ENCODE data around the gene ADH1B.

DNA sequence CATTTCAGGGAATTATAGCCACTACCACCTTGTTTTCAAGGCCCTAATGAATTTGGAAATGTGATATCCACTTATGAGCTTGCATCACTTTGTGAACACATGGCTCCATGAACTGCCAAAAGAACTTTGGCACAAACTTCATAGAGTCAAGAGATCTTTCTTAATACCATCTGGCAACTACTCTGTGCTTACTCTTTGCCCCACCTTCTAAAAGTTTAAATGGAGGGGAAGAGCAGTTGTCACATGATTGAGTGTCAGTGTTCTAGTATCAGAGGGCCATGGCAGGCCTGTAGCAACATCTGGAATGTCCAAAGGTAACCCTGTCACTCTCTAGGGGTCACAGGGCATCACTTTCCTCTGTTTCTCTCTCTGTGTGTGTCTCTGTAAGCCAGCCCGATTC is 2.6 kb upstream of the ADH1B start:
- TF ChIP-seq CTCF (IDR thresholded peaks at IDR 0.05 in 2 of 3, conservative IDR thresholded peaks at IDR 0.05 in 1 of 3; ENCODE audit: control insufficient read depth in 2 of 3, extremely low read depth in 1 of 3, insufficient read depth in 1 of 3, low read depth in 3 of 3, low read length in 3 of 3) = no peak
- no peak for TF ChIP-seq HCFC1 (IDR thresholded peaks at IDR 0.05; ENCODE audit: low read length)
- TF ChIP-seq FOXK2 (IDR thresholded peaks at IDR 0.05) = no peak
- no peak for TF ChIP-seq YBX1 (IDR thresholded peaks at IDR 0.05)

Data from GM12878 (cell line).